Thyroid gland (tissue), 4 donors: ENCODE measurements around the gene TASP1. TPM values are rescaled to one million over a fixed set of nuclear protein-coding genes. Genes with fewer than 3 reads are reported as not detected.

Experiments used
- DNase-seq, 2 donors: peaks; one replicate each; pipeline ENCODE4 v3.0.0-alpha.2; 2019
- H3K27ac ChIP-seq, 3 donors: fragments of 200-600 bp; sonication (generic); 1 replicate in 2 of 3; 2 replicates in 1 of 3; pipeline ENCODE4 v1.5.1; 2016 to 2019; ENCODE audit warnings: mild to moderate bottlenecking in 1 of 3, moderate library complexity in 1 of 3
- H3K27me3 ChIP-seq: fragments of 200-600 bp; sonication (generic); one replicate; pipeline ENCODE4 v1.5.1; 2019
- H3K36me3 ChIP-seq, 2 donors: fragments of 200-600 bp; sonication (generic); one replicate each; pipeline ENCODE4 v1.5.1; 2016 to 2019
- H3K4me1 ChIP-seq, 2 donors: fragments of 200-600 bp; sonication (generic); one replicate each; pipeline ENCODE4 v1.5.1; 2017 to 2019
- H3K4me3 ChIP-seq, 3 donors: fragments of 200-600 bp; sonication (generic); replicated peaks in 1 of 3; 1 replicate in 2 of 3; 2 replicates in 1 of 3; pipeline ENCODE4 v1.5.1; 2016; ENCODE audit warnings: mild to moderate bottlenecking in 1 of 3
- H3K9me3 ChIP-seq: fragments of 200-600 bp; sonication (generic); one replicate; pipeline ENCODE4 v1.5.1; 2017
- POLR2A ChIP-seq, 2 donors: fragments of 450-650 bp; IDR thresholded peaks; one replicate each; pipeline ENCODE4 v1.6.1; 2017; ENCODE audit warnings: antibody characterized with exemption in 2 of 2, mild to moderate bottlenecking in 2 of 2, moderate library complexity in 1 of 2
- WGBS, 2 donors: methylation state at CpG; one replicate each; pipeline ENCODE4 v1.1.5; 2017; 5-methylcytosine and 5-hydroxymethylcytosine counted together
- intact Hi-C: fragments of 100-400 bp; cut with DNase I; formaldehyde crosslinking; loops from one replicate; pipeline ENCODE4 v1.15.1; 2023
- total RNA-seq, 4 donors: library from RNA; depleted of rRNA; stranded (reverse); fragments of >200 nt; gene quantifications; one replicate each; pipeline ENCODE4 v1.2.3, GENCODE V29; 2016
- TF ChIP-seq, protein P1 (sequence below), 6 experiments: fragments of 200-600 bp in 3 of 6; fragments of 450-650 bp in 3 of 6; sonication (generic) in 3 of 6; IDR thresholded peaks; one replicate each; pipeline ENCODE4 v1.5.1; 2016 to 2019; ENCODE audit warnings: antibody characterized with exemption in 6 of 6, mild to moderate bottlenecking in 2 of 6, inconsistent platforms in 1 of 6, moderate library complexity in 1 of 6

TASP1 gene
- total RNA-seq, 4 donors from 2014 or later = 16.4 to 31.2 (median 23.9) TPM

GRCh38 chr20:13420625-13421024 lies 218.1 kb downstream of the TASP1 start:
- no peak for TF ChIP-seq POLR2A (IDR thresholded peaks at IDR 0.05)
- TF ChIP-seq, protein P1, sequence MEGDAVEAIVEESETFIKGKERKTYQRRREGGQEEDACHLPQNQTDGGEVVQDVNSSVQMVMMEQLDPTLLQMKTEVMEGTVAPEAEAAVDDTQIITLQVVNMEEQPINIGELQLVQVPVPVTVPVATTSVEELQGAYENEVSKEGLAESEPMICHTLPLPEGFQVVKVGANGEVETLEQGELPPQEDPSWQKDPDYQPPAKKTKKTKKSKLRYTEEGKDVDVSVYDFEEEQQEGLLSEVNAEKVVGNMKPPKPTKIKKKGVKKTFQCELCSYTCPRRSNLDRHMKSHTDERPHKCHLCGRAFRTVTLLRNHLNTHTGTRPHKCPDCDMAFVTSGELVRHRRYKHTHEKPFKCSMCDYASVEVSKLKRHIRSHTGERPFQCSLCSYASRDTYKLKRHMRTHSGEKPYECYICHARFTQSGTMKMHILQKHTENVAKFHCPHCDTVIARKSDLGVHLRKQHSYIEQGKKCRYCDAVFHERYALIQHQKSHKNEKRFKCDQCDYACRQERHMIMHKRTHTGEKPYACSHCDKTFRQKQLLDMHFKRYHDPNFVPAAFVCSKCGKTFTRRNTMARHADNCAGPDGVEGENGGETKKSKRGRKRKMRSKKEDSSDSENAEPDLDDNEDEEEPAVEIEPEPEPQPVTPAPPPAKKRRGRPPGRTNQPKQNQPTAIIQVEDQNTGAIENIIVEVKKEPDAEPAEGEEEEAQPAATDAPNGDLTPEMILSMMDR (IDR thresholded peaks at IDR 0.05) = no peak
- no peak overlapping the region for H3K27ac ChIP-seq
- no peaks in the 10 kb centered on the region for H3K27me3 ChIP-seq
- no peaks in the 10 kb centered on the region for H3K4me1 ChIP-seq
- intact Hi-C loops = no loop called here
- WGBS, 2 donors = 93 to 99% methylated on average over 2 of the region's 2 CpGs
- H3K9me3 ChIP-seq = no peaks in the 10 kb centered on the region
- no peak for DNase-seq
- no peak overlapping the region for H3K4me3 ChIP-seq
- H3K36me3 ChIP-seq = no peaks in the 10 kb centered on the region

GRCh38 chr20:13419477-13419876 lies 219.3 kb downstream of the TASP1 start:
- Histone ChIP-seq H3K27ac (no peak overlapping the region), H3K9me3 (no peaks in the 10 kb centered on the region), H3K4me3 (no peak overlapping the region), H3K4me1 (no peaks in the 10 kb centered on the region), H3K36me3 (no peaks in the 10 kb centered on the region), H3K27me3 (no peaks in the 10 kb centered on the region)
- intact Hi-C loops = no loop called here
- TF ChIP-seq, protein P1 (IDR thresholded peaks at IDR 0.05) = no peak
- TF ChIP-seq POLR2A (IDR thresholded peaks at IDR 0.05) = no peak
- DNase-seq = no peak
- 97 to 99% methylated on average over 3 of the region's 3 CpGs for WGBS, 2 donors

DNA sequence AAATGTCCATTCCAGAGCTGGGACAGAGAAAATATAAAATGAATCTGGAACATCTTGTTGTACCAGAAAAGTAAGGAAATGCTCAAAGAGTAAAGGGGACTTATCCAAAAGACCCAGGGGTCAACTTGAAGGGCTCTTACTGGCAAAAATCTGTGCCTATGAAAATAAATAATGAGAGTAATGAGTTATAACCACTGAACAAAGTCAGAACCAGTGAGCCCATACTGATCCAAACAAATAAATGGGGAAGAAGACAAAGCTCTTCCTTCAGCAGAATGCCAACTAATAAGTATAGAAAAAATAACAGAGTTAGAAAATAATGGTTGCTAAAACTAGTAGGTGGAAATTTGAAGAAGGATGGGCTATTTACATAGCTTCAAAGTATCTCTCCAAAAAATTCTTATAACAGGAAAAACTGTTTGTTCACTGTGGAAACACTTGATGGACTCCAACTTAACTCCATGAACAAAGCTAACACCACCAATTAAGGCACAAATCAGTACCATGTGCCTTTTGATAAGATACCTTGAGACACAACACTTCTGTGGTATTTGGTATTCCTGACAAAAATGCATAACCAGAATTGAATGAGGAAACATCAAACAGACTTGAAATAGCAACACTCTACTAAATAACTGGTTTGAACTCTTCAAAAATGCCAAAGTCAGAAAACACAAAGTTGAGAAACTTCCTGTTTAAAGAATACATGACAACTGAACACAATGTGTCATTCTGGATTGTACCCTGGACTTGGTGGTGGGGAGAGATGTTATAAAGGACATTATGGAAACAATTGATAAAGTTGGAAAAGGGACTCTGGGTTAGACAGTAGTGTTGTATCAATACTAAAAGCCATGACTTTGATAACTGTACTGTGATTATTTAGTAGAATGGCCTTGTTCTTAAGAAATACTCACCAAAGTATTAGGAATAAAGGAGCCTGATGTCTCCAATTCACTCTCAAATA lies 220.2 kb downstream of the TASP1 start:
- no peak overlapping the region for H3K27ac ChIP-seq
- no peaks in the 10 kb centered on the region for H3K9me3 ChIP-seq
- H3K4me3 ChIP-seq = no peak overlapping the region
- intact Hi-C loops = no loop called here
- no peaks in the 10 kb centered on the region for H3K27me3 ChIP-seq
- H3K4me1 ChIP-seq = no peaks in the 10 kb centered on the region
- no peaks in the 10 kb centered on the region for H3K36me3 ChIP-seq
- TF ChIP-seq, protein P1 (IDR thresholded peaks at IDR 0.05) = no peak
- TF ChIP-seq POLR2A (IDR thresholded peaks at IDR 0.05) = no peak
- no peak for DNase-seq

GRCh38 chr20:13416531-13416930 lies 222.2 kb downstream of the TASP1 start:
- WGBS, 2 donors = 92 to 95% methylated on average over 3 of the region's 3 CpGs
- intact Hi-C loops = no loop called here

More at GRCh38 chr20:13416531-13416930, 222.2 kb downstream of the TASP1 start:
- Histone ChIP-seq H3K4me1 (peaks cover 0 to 8% of the 10 kb centered on the region in 2 donors), H3K27ac (no peak overlapping the region), H3K4me3 (no peak overlapping the region), H3K27me3 (no peaks in the 10 kb centered on the region), H3K36me3 (no peaks in the 10 kb centered on the region), H3K9me3 (no peaks in the 10 kb centered on the region)
- DNase-seq = no peak
- TF ChIP-seq, protein P1 (IDR thresholded peaks at IDR 0.05) = no peak
- TF ChIP-seq POLR2A (IDR thresholded peaks at IDR 0.05) = no peak
